ENCODE measurements around the gene TECR. TPM values are rescaled to one million over a fixed set of nuclear protein-coding genes. Genes with fewer than 3 reads are reported as not detected.

TECR gene
- total and polyA plus RNA-seq, 9 of the 15 experiments (the other 6 are each of a cell fraction or from before 2014, with no cell fraction given), result 29.3 to 211 (median 81.4) TPM

GRCh38 chr19:14517840-14518505 lies 11.4 kb upstream of the TECR start, which contains the start of gene DNAJB1 (continued):
- TF ChIP-seq PRDM10 (IDR thresholded peaks at IDR 0.05; ENCODE audit: partially characterized antibody), result peak; percentile 57
- no peak for TF ChIP-seq SIX5 (IDR thresholded peaks at IDR 0.05; ENCODE audit: borderline replicate concordance in 1 of 2, insufficient read depth in 1 of 2, low read depth in 1 of 2, low read length in 2 of 2)
- no peak for TF ChIP-seq ZFP30 (CRISPR knock-in tag; IDR thresholded peaks at IDR 0.05; ENCODE audit: borderline replicate concordance)
- no peak for TF ChIP-seq E2F3 (CRISPR knock-in tag; IDR thresholded peaks at IDR 0.05)
- no peak for TF ChIP-seq ZFP1 (CRISPR knock-in tag; IDR thresholded peaks at IDR 0.05)
- TF ChIP-seq SP2 (IDR thresholded peaks at IDR 0.05; ENCODE audit: extremely low read depth, low read depth, low read length, poor library complexity, severe bottlenecking), result no peak
- TF ChIP-seq ZNF561 (CRISPR knock-in tag; conservative IDR thresholded peaks at IDR 0.05), result no peak
- TF ChIP-seq RFX7 (CRISPR knock-in tag; IDR thresholded peaks at IDR 0.05), result no peak
- peak; percentile 35; the same call in 1 of the 2 replicates for TF ChIP-seq SOX6 (IDR thresholded peaks at IDR 0.05)
- TF ChIP-seq NR2C2 (CRISPR knock-in tag; IDR thresholded peaks at IDR 0.05), result peak; percentile 9; the same call in 1 of the 2 replicates
- no peak for TF ChIP-seq NR2C2 (tag; IDR thresholded peaks at IDR 0.05)
- 0 out of 2 replicates have a peak, but pooled peaks have one; percentile 15 for TF ChIP-seq HNRNPL (IDR thresholded peaks at IDR 0.05; ENCODE audit: low read depth, low read length)
- TF ChIP-seq TFAM (CRISPR knock-in tag; conservative IDR thresholded peaks at IDR 0.05), result no peak
- TF ChIP-seq, protein P1, sequence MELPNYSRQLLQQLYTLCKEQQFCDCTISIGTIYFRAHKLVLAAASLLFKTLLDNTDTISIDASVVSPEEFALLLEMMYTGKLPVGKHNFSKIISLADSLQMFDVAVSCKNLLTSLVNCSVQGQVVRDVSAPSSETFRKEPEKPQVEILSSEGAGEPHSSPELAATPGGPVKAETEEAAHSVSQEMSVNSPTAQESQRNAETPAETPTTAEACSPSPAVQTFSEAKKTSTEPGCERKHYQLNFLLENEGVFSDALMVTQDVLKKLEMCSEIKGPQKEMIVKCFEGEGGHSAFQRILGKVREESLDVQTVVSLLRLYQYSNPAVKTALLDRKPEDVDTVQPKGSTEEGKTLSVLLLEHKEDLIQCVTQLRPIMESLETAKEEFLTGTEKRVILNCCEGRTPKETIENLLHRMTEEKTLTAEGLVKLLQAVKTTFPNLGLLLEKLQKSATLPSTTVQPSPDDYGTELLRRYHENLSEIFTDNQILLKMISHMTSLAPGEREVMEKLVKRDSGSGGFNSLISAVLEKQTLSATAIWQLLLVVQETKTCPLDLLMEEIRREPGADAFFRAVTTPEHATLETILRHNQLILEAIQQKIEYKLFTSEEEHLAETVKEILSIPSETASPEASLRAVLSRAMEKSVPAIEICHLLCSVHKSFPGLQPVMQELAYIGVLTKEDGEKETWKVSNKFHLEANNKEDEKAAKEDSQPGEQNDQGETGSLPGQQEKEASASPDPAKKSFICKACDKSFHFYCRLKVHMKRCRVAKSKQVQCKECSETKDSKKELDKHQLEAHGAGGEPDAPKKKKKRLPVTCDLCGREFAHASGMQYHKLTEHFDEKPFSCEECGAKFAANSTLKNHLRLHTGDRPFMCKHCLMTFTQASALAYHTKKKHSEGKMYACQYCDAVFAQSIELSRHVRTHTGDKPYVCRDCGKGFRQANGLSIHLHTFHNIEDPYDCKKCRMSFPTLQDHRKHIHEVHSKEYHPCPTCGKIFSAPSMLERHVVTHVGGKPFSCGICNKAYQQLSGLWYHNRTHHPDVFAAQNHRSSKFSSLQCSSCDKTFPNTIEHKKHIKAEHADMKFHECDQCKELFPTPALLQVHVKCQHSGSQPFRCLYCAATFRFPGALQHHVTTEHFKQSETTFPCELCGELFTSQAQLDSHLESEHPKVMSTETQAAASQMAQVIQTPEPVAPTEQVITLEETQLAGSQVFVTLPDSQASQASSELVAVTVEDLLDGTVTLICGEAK (IDR thresholded peaks at IDR 0.05), result no peak; the same call in 1 of the 2 replicates
- TF ChIP-seq, protein P1 (CRISPR knock-in tag; IDR thresholded peaks at IDR 0.05), result 0 out of 2 replicates have a peak, but pooled peaks have one; percentile 30
- TF ChIP-seq ZFP36 (IDR thresholded peaks at IDR 0.05; ENCODE audit: low read depth, low read length, partially characterized antibody), result peak; percentile 71
